NCI-H1694 treated with DMSO at 0.1 percent for 48 hours (cell line): ENCODE results near the gene HOXD8.

Experiments used
- DNase-seq: peaks from one replicate; lab custom pipeline; 2025; lab: John Stamatoyannopoulos, UW

The HOXD8 gene

DNA sequence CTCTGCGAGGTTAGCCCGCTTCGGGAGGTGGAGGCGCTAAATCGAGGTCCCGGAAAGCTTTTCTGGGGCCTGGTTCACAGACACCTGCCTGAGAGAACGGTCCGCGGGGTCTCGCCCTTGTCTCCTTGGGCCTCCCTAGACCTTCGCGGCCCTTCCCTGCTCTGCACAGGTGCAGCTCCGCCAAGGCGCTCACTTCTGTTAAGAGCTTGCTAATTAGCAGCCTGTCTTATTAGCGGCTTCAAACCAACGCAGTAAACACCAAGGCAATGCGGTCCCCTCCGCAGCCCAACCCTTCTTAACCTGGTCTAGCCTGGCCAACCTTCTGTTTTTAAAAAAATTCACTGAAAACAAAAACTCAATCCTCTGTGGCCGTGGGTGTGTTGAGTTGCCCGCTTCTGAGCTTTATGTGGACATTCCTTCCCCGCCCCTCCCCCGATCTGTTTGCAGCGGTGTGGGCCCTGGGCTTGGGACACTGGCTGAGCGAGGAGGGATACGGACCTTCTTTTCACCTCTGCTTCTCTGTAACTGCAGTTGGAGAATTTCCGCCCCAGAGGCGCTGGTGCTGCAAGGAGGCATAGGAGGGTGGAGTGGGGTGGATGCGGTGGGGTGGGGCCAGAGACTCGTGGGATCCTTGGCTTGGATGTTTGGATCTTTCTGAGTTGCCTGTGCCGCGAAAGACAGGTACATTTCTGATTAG lies 18.4 kb downstream of the HOXD8 start:
- no peak for DNase-seq

DNA sequence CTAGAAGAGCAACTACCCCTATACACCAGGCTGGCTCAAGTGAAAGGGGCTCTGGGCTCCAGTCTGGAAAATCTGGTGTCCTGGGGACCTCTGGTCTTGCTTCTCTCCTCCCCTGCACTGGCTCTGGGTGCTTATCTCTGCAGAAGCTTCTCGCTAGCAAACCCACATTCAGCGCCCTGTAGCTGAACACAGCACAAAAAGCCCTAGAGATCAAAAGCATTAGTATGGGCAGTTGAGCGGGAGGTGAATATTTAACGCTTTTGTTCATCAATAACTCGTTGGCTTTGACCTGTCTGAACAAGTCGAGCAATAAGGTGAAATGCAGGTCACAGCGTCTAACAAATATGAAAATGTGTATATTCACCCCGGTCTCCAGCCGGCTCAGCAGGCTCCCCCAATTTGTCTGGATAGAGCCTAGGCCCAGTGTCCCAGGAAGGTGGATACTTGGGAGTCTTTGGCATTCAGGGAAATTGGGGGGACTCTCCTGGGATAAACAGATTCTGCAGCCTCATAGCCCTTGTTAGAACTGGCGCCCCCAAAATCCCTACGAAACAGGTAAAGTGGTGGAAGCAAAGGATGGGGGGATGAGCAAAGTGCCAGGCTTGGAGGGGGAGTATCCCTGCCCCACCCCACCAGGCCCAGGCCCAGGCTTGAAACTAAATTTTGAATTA lies 19.4 kb downstream of the HOXD8 start:
- DNase-seq: no peak

DNA sequence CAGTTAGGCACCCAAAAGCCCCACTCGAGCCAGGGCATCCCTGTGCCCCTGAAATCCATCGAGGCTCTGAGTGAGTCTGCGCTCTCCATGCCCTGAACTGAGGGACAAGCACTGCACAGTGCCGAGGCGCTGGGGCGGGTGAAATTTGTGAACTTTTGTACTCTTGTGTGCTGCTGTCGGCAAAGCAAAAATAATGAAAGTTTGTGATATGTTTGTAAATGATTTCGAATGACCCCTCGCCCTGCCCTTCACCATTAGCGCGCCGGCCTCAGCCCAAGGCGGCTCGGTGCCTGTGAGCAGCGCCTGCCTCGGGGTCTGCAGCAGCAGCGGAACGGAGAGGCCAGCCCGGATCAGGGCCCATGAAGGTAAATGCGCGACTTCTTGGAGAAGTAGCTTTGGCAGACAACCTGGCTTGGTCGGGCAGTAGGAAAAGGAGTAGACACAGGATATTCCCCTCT lies 20.0 kb downstream of the HOXD8 start:
- DNase-seq: no peak

DNA sequence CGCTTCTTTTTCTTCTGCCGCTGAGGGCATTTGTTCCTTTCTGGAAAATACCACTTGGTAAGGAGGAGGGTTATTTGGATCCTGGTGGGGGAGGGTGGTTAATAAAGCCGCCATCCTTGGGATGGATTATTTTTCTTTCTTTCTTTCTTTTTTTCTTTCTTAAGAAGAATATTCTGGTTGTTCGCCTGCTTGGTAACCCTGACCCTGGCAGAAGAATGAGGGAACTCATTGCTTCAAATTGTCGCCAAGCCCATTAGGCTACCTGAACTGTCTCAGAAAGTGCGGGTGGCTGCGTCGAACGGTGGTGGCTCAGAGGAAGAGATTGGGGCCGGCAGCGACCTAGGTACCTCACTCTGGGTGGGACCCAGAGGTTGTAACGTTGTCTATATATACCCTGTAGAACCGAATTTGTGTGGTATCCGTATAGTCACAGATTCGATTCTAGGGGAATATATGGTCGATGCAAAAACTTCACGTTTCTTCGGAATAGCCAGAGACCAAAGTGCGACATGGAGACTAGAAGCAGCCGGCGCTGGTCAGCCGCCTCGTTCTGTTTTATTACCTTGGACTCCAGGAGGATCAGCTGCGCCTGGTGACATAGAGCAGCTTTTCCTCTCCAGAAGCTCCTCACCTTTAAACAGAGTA lies 20.6 kb downstream of the HOXD8 start:
- DNase-seq: no peak

DNA sequence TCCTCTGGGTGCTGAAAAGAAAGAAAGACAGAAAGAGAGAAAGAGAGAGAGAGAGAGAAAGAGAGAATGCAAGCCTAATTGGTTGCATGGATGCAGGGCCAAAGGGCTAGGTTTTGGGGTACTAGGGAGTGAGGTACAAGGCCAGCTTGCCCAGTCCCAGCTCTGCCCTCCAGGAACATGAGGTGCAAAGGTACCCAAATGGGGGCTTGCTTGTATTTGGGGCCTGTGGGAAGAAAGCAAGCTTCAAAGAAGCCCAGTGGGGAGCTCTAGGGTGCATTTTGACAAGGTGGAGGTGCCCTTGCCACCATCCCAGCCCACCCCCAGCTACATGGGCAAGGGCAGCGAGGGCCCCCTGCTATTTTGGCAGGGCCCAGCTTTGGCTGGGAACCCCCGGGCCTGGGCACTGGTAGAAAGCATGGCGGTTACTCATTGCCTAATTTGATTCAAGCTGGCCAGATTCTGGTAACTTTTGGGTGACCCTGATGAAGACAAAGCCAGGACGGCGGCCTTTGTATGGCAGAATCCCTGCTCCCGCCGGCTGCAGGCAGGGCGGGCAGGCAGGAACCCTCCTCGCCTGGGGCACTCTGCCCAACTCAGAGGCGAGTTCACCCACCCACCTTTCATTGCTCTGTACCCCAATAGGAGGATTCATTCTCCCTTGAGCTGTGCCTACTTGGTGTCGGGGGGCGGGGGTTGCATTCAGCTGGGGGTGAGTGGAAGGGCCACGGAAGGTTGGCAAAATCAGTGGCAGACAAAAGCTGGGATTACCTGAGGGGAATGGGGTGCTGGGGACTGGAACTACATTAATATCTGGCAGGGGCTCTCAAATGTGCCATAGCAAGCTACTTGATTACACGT lies 21.3 kb downstream of the HOXD8 start:
- no peak for DNase-seq

DNA sequence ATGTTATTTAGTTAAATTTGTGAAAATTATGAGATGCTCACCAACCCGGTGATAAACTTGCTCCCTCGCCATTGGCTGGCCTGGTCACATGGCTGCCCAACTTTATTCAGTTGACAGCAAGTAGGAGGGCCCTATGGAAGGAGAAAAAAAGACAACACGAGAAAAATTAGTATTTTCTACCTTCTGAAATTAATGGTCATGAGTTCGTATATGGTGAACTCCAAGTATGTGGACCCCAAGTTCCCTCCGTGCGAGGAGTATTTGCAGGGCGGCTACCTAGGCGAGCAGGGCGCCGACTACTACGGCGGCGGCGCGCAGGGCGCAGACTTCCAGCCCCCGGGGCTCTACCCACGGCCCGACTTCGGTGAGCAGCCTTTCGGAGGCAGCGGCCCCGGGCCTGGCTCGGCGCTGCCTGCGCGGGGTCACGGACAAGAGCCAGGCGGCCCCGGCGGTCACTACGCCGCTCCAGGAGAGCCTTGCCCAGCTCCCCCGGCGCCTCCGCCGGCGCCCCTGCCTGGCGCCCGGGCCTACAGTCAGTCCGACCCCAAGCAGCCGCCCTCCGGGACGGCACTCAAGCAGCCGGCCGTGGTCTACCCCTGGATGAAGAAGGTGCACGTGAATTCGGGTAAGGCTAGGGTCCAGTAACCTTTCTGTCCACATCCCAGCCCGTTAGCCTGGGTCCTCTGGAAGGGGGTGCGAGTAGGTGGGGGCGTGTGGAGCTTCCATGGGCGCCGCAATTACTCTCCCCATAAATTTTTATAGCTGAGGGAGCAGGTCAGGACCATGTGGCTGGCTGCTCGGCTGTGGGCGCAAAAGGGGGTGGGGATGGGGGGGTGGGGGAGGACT lies 22.2 kb downstream of the HOXD8 start, which contains the start of gene HOXD4:
HOXD4 (plus strand) TSS at position 109 of the 846 bp plus-strand sequence; CDS start at position 193, 84 bp downstream.
- no peak for DNase-seq

DNA sequence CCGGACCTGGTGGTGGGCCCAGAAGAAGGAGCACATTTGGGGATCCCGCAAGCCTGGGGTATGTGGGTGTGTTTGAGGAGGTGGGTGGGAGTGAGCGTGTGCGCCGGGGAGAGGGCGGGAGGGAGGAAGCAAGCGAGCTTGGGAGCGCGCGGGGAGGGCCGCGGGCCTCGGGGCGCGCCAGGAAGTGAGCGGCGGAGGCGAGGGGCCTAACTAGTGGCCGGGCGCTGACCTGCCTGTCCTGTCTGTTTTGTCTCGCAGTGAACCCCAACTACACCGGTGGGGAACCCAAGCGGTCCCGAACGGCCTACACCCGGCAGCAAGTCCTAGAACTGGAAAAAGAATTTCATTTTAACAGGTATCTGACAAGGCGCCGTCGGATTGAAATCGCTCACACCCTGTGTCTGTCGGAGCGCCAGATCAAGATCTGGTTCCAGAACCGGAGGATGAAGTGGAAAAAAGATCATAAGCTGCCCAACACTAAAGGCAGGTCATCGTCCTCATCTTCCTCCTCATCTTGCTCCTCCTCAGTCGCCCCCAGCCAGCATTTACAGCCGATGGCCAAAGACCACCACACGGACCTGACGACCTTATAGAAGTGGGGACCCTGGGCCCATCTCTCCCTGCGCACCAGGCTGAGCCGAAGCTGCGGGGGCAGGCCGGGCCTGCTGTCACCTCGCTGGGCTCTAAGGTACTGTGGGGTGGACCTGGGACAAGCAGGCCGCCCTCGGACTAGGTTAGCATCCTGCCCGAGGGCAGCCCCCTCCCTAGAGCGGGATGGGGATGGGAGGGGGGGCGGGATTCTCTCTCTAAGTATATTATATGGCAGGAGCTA lies 23.1 kb downstream of the HOXD8 start:
- no peak for DNase-seq

DNA sequence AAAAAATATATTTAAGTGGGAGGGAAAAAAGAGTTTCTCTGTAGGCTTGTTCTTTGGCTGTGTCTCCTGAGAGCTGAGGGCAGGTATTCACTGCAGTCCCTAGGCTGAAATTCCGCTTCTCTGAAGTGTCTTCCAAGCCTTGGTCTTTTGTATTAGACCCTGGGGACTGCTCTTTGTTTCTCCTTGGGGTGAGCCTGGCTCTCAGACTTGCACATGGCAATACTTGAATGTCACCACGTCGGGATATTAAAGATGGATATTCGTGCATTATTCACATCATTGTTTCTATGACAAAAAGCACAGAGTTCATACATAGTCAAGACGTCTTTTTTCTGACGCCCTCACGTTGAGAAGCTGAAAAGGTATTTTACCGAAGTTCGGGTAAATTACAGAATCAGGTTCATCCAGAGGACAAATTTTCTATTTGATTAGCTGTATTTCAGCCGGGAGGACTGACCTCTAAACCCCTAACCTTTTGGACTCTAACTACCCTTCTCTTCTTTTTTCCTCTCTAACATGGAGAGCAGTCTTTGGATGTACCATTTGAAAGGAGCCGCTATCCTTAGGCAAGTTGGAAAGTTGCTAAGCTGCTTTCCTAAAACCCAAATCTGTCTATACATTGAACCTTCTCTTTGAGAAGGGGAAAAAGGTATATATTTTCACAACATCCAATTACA lies 25.2 kb downstream of the HOXD8 start:
- no peak for DNase-seq

DNA sequence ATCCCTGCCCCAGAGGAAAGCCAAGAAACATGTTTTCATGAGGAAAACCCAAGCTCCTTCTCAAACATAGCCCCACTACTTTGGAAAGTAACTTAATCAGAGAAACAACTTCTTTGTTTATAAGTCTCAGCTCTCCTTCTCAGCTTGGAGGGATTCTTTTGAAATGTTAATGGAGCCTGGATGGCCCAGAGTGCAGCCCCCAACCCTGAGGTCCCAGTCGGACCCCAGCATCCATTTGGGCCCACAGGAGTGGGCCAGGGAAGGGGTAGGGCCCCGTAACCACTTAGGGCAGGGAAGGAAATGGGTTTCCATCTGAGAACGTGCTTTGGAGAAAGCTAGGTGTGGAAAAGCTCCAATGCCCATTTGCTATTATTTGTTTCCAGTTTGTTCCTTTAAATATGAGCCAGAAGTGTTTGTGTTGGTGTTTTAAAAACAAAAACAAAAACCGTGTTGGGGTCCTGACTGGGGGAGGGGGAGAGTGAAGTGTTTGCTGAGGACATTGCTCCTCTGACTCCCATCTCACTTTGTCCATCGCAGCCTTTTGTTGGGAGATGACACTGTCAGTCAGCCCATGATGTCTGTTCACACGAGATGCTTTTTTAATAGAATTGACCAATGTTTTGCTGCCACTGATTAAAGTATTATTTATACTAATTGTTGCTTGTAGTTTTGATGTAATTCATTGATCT lies 26.0 kb downstream of the HOXD8 start:
- DNase-seq: no peak

DNA sequence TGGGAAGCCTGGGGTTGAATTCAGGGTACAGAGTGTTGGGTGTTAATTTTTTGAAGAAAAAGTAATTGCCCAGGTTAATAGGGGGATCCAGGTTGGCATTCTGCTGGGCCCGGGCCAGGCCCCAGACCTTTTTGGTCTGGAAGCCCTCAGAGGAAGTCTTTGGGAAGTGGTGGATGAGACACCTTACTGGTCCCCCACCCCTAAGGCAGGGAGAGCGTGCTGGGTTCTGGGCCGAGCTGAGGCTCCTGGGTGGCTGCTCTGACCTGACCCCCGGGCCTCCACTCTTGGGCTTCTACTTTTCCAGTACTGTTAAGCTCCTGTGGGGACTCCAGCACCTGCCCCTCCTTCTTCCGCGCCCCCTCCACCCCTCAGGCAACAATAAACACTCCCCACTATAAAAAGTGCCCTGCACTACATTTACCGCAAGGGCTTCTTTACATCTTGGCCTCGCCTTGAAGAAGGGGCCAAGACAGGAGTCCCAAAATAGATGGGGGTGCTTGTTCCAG lies 26.8 kb downstream of the HOXD8 start:
- no peak for DNase-seq

DNA sequence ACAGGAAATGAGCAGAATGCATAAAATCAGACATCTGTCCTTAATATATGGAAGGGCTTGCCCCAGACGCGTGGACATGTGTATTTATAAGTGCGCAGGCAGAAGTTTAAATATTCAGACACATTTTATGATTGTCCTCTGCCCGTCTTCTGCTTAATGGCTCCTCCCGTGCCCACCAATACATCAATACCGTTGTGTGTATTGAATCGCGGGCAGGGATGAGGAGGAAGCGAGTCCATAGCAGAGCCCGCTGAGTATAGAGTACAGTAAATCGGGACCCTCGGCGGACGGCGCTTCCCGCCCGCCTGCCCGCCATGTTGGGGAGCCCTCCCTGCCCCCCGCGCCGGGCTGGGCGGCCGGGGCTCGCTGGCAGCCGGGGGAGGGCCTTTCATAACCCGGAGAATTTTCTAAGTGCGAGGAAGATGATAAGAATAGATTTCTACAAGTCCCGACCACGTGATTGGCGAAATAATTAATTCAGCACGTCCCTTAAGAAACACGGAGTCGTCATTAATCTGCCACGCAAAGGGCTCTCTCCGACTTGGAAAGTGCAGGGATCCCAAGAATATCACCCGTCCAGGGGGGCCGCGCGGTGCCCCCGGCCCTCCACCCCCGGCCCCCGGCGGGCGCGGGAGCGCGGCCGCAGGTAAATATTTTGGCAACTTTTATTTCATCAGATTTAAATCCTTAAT lies 27.4 kb downstream of the HOXD8 start, which contains the start of gene HOXD3:
HOXD3 (plus strand) TSS at position 501 of the 692 bp plus-strand sequence. CDS start 11,808 bp downstream, outside the sequence.
- no peak for DNase-seq

DNA sequence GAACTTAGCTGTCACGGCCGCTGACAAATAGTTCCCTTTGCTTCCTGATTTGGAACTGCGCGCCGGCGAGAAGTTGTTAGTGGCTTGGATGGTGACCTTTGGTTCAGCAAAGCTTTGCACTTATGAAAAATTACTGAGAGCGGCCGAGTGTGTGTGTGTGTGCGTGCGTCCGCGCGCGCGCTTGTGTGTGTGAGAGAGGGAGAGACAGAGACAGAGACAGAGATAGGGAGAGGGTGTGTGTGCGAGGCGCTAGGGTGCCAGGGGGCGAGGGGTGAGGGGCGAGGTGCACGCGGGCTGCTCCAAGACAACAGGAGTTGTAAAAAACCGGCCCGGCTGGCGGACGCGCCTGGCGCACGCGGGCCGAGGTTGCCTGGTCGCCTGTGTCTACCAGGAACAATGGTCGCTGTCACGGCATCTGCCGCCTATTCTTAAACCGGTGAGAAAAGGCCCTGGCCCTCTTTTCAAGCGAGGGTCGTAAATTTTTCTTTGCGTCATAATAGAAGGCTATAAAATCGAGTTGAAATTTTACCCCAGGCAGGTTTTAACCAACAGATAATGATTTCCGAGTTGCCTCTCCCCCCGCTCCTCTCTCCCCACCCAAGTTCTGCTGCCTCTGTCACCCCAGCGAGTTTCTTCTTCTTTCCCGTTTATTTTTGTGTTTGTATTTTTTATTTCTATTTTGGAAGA lies 28.1 kb downstream of the HOXD8 start:
- peak; percentile 43 for DNase-seq

DNA sequence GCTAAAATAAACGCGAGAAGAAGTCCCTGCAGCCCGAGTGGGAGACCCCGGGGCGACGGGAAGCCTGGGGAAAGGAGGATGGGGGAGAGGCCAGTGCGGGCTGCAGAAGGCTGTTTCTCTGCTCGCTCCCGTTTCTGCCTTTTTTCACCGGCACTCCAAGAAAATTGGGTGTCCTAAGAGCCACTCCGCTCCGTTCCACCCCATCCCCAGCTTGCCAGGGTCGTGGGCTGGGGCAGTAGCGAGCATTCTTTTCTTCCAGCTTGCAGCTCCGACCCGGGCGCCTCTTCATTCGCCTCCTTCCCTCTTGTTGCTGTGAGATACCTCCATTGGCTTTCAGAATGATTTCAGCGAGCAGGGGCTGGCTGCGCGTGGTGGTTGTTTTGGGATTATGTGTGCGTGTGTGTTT lies 28.7 kb downstream of the HOXD8 start:
- peak; percentile 43 for DNase-seq

DNA sequence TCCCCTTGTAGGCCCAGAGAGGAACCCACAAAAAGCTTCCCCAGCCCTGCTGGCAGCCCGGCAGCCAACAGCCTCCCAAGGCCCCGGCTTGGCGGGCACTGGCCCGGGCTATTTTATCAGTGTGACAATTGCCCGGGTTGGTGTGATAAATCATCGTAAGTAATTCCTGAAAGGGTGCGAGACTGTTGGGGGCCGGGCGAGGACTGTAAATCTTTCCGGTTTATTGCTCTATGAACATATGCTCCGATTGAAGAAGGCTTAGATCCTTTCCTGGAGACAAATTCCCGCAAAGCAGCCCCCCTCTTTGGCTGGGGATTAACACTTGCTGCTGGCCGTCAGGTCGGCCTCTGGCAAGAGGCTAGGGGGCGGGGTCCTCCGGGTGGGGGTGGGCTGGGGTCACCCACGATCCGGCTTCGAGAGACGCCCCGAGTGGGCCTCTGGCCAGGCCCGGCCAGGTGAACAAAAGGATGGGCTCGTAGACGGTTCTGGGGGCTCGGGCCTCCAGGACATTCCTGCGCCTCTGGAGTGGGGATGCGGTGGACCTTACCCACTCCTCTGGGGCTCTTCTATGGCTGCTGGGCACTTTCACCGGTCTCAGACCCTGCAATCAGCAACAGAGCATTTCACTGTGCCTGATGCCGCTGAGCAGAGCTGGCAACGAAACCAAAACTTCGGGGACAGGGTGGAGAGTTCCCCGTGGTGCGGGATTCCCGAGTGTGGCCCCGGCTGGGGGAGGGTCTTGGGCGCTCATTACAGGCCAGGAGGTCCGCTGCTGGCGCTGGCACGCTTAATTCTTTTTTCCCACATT lies 29.6 kb downstream of the HOXD8 start:
- DNase-seq: peak; percentile 11

DNA sequence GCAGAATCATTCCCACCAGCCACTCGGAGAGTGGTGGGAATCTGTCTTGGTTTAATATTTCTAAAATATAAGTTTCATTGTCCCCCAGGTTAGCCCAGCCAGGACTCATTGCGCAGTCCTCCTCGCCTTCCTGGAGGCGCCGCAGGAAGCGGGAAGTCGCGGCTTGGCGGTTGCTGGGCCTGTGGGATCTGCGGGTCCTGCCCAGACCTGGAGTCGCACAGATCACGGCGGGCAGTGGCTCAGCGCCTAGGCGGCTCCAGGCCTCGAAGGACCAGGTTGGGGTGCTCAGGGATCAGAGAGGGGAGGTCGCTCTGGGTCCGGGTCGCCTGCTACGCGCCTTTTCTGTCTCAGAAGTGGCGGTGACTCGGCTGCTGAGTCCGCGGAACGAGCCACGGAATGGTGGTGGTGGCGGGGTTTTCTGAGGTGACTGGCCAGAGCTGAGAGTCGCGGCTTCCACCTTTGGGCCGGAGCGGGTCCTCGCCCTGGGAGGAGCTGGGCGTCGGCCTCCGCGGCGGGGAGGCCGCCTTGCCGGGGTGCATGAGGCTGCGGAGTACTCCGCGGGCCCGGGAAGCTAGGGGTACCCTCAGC lies 30.3 kb downstream of the HOXD8 start:
- DNase-seq: no peak
